Spinal cord (tissue), 10 donors: ENCODE data around the gene TRIM72. TPM values are rescaled to one million over a fixed set of nuclear protein-coding genes. Genes with fewer than 3 reads are reported as not detected.
"Not testable (repeated sequence)": the region's sequence is repeated elsewhere in the genome, so short reads cannot be mapped to it uniquely, and the experiment has no call there.

Experiments used
- DNase-seq, 6 donors: peaks; one replicate each; pipeline versions ENCODE4 v3.0.0 to v3.0.0-alpha.2; 2013 to 2015; ENCODE audit warnings: low spot score in 6 of 6, low read depth in 4 of 6
- H3K27ac ChIP-seq: one replicate; pipeline ENCODE4 v1.5.1; 2013; ENCODE audit warnings: low read depth, low read length, control low read depth
- H3K27me3 ChIP-seq: one replicate; pipeline ENCODE4 v1.6.1; 2013; ENCODE audit warnings: low read length; ENCODE audit not compliant: control insufficient read depth, insufficient read depth
- H3K36me3 ChIP-seq: one replicate; pipeline ENCODE4 v1.6.1; 2013; ENCODE audit warnings: low read length; ENCODE audit not compliant: control insufficient read depth, insufficient read depth
- H3K4me1 ChIP-seq: one replicate; pipeline ENCODE4 v1.6.1; 2013; ENCODE audit warnings: low read length; ENCODE audit not compliant: control insufficient read depth, insufficient read depth
- H3K4me3 ChIP-seq: one replicate; pipeline ENCODE4 v1.5.1; 2013; ENCODE audit warnings: low read depth, low read length, control low read depth
- H3K9me3 ChIP-seq: one replicate; pipeline ENCODE4 v1.6.1; 2013; ENCODE audit warnings: low read length; ENCODE audit not compliant: control insufficient read depth, insufficient read depth
- WGBS: methylation state at CpG from one replicate; pipeline ENCODE4 v1.1.5; 2013; ENCODE audit warnings: missing lambda C conversion rate; ENCODE audit not compliant: insufficient coverage; 5-methylcytosine and 5-hydroxymethylcytosine counted together
- long read RNA-seq, 4 donors: transcript quantifications; one replicate each; lab custom pipeline, GENCODE V29; 2026
- polyA plus RNA-seq, 2 donors: library from polyadenylated mRNA; unstranded; fragments of 120-200 nt; gene quantifications; one replicate each; pipeline ENCODE4 v1.2.1, GENCODE V29; 2013; ENCODE audit not compliant: insufficient read length in 2 of 2
- total RNA-seq, 2 donors: library from RNA; depleted of rRNA in 1 of 2; stranded (reverse); fragments of 120-200 nt in 1 of 2; fragments of >200 nt in 1 of 2; gene quantifications; one replicate each; pipeline versions ENCODE4 v1.2.3 to v1.2.4, GENCODE V29; 2013 to 2014
- donor health status: healthy.

TRIM72 gene
- total RNA-seq (under 1 TPM; 0.22 to 0.50 TPM), polyA plus RNA-seq (1 to 10 TPM in 1 of 2 donors, under 1 TPM in 1; 0.90 to 1.1 TPM)
- long read RNA-seq, donor 1, result 0 reads
- long read RNA-seq, donor 2, result 0 reads
- long read RNA-seq, donor 3, result 0 reads
- long read RNA-seq, donor 4, result 0 reads

GRCh38 chr16:31213877-31214707, at the start of gene TRIM72:
TRIM72 (plus strand) TSS chr16:31214119; CDS start chr16:31214739, 620 bp downstream.
- Histone ChIP-seq H3K27me3 (peaks cover 46% of the 10 kb centered on the region), H3K27ac (no peak within 1 kb of the TSS), H3K36me3 (peaks cover under 1% of the 10 kb centered on the region), H3K4me1 (peaks cover 25% of the 10 kb centered on the region), H3K9me3 (no peaks in the 10 kb centered on the region), H3K4me3 (no peak within 1 kb of the TSS)
- no peak for DNase-seq
- 38% methylated on average over 22 of the region's 25 CpGs for WGBS

- no peaks in the 10 kb centered on the region for H3K4me1 ChIP-seq
- no peaks in the 10 kb centered on the region for H3K27me3 ChIP-seq
- DNase-seq, result no peak
- H3K4me3 ChIP-seq, result no peak overlapping the region
- H3K9me3 ChIP-seq, result no peaks in the 10 kb centered on the region
- WGBS, result 97% methylated on average over 6 of the region's 8 CpGs
- no peak overlapping the region for H3K27ac ChIP-seq
- H3K36me3 ChIP-seq, result no peaks in the 10 kb centered on the region
These were observed 46.6 kb upstream of the TRIM72 start for GRCh38 chr16:31167315-31167714.

- H3K27ac ChIP-seq, result no peak overlapping the region
- H3K36me3 ChIP-seq, result no peaks in the 10 kb centered on the region
- H3K4me1 ChIP-seq, result no peaks in the 10 kb centered on the region
- no peak for DNase-seq
- H3K9me3 ChIP-seq, result no peaks in the 10 kb centered on the region
- H3K4me3 ChIP-seq, result no peak overlapping the region
- no peaks in the 10 kb centered on the region for H3K27me3 ChIP-seq
- 69% methylated on average over 1 of the region's 2 CpGs for WGBS
These were observed 45.1 kb upstream of the TRIM72 start for GRCh38 chr16:31168848-31169247.

- H3K27me3 ChIP-seq, H3K36me3 ChIP-seq, H3K9me3 ChIP-seq, H3K27ac ChIP-seq, H3K4me3 ChIP-seq, H3K4me1 ChIP-seq: not testable (repeated sequence)
- peak in 1 of 6 donors; percentile 25 for DNase-seq
- no CpG with 5 or more reads among the region's 2 CpGs for WGBS
These were observed 43.9 kb upstream of the TRIM72 start for GRCh38 chr16:31170048-31170447.

GRCh38 chr16:31177136-31177535, 36.8 kb upstream of the TRIM72 start:
- Histone ChIP-seq H3K4me1 (peaks cover 18% of the 10 kb centered on the region), H3K4me3 (no peak overlapping the region), H3K27me3 (no peaks in the 10 kb centered on the region), H3K9me3 (no peaks in the 10 kb centered on the region), H3K36me3 (peaks cover 3% of the 10 kb centered on the region), H3K27ac (no peak overlapping the region)
- 65% methylated on average over 3 of the region's 3 CpGs for WGBS
- DNase-seq, result peak in 2 of 6 donors; percentile 40 to 45

GRCh38 chr16:31179219-31179746, 34.6 kb upstream of the TRIM72 start:
- H3K9me3 ChIP-seq, result no peaks in the 10 kb centered on the region
- DNase-seq, result peak in 1 of 6 donors; percentile 11
- peaks cover 21% of the 10 kb centered on the region for H3K36me3 ChIP-seq
- 2% methylated on average over 25 of the region's 27 CpGs for WGBS
- no peaks in the 10 kb centered on the region for H3K27me3 ChIP-seq
- H3K4me3 ChIP-seq, result peak overlapping the region; percentile 94
- peak overlapping the region; percentile 96 for H3K27ac ChIP-seq
- peaks cover 33% of the 10 kb centered on the region for H3K4me1 ChIP-seq

GRCh38 chr16:31179747-31180459, 34.0 kb upstream of the TRIM72 start, which contains the start of gene FUS:
FUS (plus strand) TSS chr16:31180139; CDS start chr16:31180215, 76 bp downstream.
- peaks cover 33% of the 10 kb centered on the region for H3K4me1 ChIP-seq
- DNase-seq, result peak; percentile 86 to 98 (median 94)
- no peaks in the 10 kb centered on the region for H3K27me3 ChIP-seq
- under 1% methylated on average over 67 of the region's 69 CpGs for WGBS
- no peaks in the 10 kb centered on the region for H3K9me3 ChIP-seq
- peaks cover 27% of the 10 kb centered on the region for H3K36me3 ChIP-seq
- H3K4me3 ChIP-seq, result peak within 1 kb of the TSS; percentile 94
- peak within 1 kb of the TSS; percentile 96 for H3K27ac ChIP-seq

- H3K27me3 ChIP-seq, result no peaks in the 10 kb centered on the region
- WGBS, result 3% methylated on average over 21 of the region's 31 CpGs
- peak overlapping the region; percentile 96 for H3K27ac ChIP-seq
- peaks cover 33% of the 10 kb centered on the region for H3K4me1 ChIP-seq
- peaks cover 40% of the 10 kb centered on the region for H3K36me3 ChIP-seq
- H3K4me3 ChIP-seq, result peak overlapping the region; percentile 94
- no peaks in the 10 kb centered on the region for H3K9me3 ChIP-seq
- DNase-seq, result no peak
These were observed 32.7 kb upstream of the TRIM72 start for GRCh38 chr16:31181102-31181830.

- peaks cover 48% of the 10 kb centered on the region for H3K36me3 ChIP-seq
- DNase-seq, result no peak
- peaks cover 33% of the 10 kb centered on the region for H3K4me1 ChIP-seq
- H3K27me3 ChIP-seq, result no peaks in the 10 kb centered on the region
- WGBS, result 16% methylated on average over 5 of the region's 7 CpGs
- no peaks in the 10 kb centered on the region for H3K9me3 ChIP-seq
- no peak overlapping the region for H3K27ac ChIP-seq
- no peak overlapping the region for H3K4me3 ChIP-seq
These were observed 31.5 kb upstream of the TRIM72 start for GRCh38 chr16:31182391-31182790.
